ENCODE results near the gene MACROD1. TPM values are rescaled to one million over a fixed set of nuclear protein-coding genes. Genes with fewer than 3 reads are reported as not detected.

Gene MACROD1
- total and polyA plus RNA-seq, 2 experiments from 2014 or later = 21.2 to 403 TPM

GRCh38 chr11:63958008-63958407 lies 207.9 kb downstream of the MACROD1 start:
- Histone ChIP-seq H3K4me1 (ENCODE audit: insufficient read depth) (peaks cover 3% of the 10 kb centered on the region; the same call in 1 of the 2 replicates), H3K4me2 (ENCODE audit: unreplicated experiment) (no peak overlapping the region), H4K20me1 (ENCODE audit: insufficient read depth) (no peaks in the 10 kb centered on the region), H3K36me3 (ENCODE audit: low read depth) (no peaks in the 10 kb centered on the region), H2AFZ (no peak overlapping the region), H3K9me3 (ENCODE audit: low read depth) (no peaks in the 10 kb centered on the region), H3F3A (ENCODE audit: insufficient read depth) (no peaks in the 10 kb centered on the region), H3K9me2 (ENCODE audit: insufficient read depth) (no peaks in the 10 kb centered on the region), H3K9ac (no peak overlapping the region), H3K27ac (no peak overlapping the region), H3K79me2 (ENCODE audit: insufficient read depth) (no peaks in the 10 kb centered on the region), H3K27me3 (replicated peaks; ENCODE audit: insufficient read depth) (no peaks in the 10 kb centered on the region), H3K4me3 (no peak overlapping the region)
- in situ Hi-C loops (cut with MboI) = no loop called here
- WGBS, 2 experiments (ENCODE audit: low coverage in 1 of 2, low lambda C conversion rate in 2 of 2, missing lambda C conversion rate in 2 of 2) = 92 to 98% methylated on average over 5 of the region's 5 CpGs
- TF ChIP-seq EZH2phosphoT487 (IDR thresholded peaks at IDR 0.05; ENCODE audit: insufficient read depth, low read depth) = no peak
- TF ChIP-seq EZH2 (IDR thresholded peaks at IDR 0.05; ENCODE audit: insufficient read depth, poor library complexity, severe bottlenecking) = no peak
- DNase-seq = no peak

- no peak overlapping the region for H3K27ac ChIP-seq
- no peaks in the 10 kb centered on the region for H3K79me2 ChIP-seq (ENCODE audit: insufficient read depth)
- in situ Hi-C loops (cut with MboI) = no loop called here
- no peaks in the 10 kb centered on the region for H3K9me2 ChIP-seq (ENCODE audit: insufficient read depth)
- no peak overlapping the region for H2AFZ ChIP-seq
- H3F3A ChIP-seq (ENCODE audit: insufficient read depth) = no peaks in the 10 kb centered on the region
- no peak for TF ChIP-seq EZH2 (IDR thresholded peaks at IDR 0.05; ENCODE audit: insufficient read depth, poor library complexity, severe bottlenecking)
- no peak for TF ChIP-seq EZH2phosphoT487 (IDR thresholded peaks at IDR 0.05; ENCODE audit: insufficient read depth, low read depth)
- no peaks in the 10 kb centered on the region; the same call in 1 of the 2 replicates for H3K36me3 ChIP-seq (ENCODE audit: low read depth)
- no peaks in the 10 kb centered on the region for H3K9me3 ChIP-seq (ENCODE audit: low read depth)
- no peak for DNase-seq
- 94 to 95% methylated on average over 3 to 4 of the region's 4 CpGs for WGBS, 2 experiments (ENCODE audit: low coverage in 1 of 2, low lambda C conversion rate in 2 of 2, missing lambda C conversion rate in 2 of 2)
- no peak overlapping the region for H3K4me2 ChIP-seq (ENCODE audit: unreplicated experiment)
- H3K27me3 ChIP-seq (replicated peaks; ENCODE audit: insufficient read depth) = no peaks in the 10 kb centered on the region
- H4K20me1 ChIP-seq (ENCODE audit: insufficient read depth) = no peaks in the 10 kb centered on the region
- H3K4me1 ChIP-seq (ENCODE audit: insufficient read depth) = no peaks in the 10 kb centered on the region
- no peak overlapping the region for H3K4me3 ChIP-seq
- H3K9ac ChIP-seq = no peak overlapping the region
Observed at GRCh38 chr11:63952570-63952969, 213.3 kb downstream of the MACROD1 start.

GRCh38 chr11:63951779-63952536 lies 214.0 kb downstream of the MACROD1 start:
- in situ Hi-C loops (cut with MboI) = no loop called here
- Histone ChIP-seq H3K9ac (no peak overlapping the region), H3K36me3 (ENCODE audit: low read depth) (no peaks in the 10 kb centered on the region; the same call in 1 of the 2 replicates), H3K9me3 (ENCODE audit: low read depth) (no peaks in the 10 kb centered on the region), H3K79me2 (ENCODE audit: insufficient read depth) (no peaks in the 10 kb centered on the region), H3F3A (ENCODE audit: insufficient read depth) (no peaks in the 10 kb centered on the region), H3K4me3 (no peak overlapping the region), H2AFZ (no peak overlapping the region), H3K4me2 (ENCODE audit: unreplicated experiment) (no peak overlapping the region), H4K20me1 (ENCODE audit: insufficient read depth) (no peaks in the 10 kb centered on the region), H3K4me1 (ENCODE audit: insufficient read depth) (no peaks in the 10 kb centered on the region), H3K27me3 (replicated peaks; ENCODE audit: insufficient read depth) (no peaks in the 10 kb centered on the region), H3K9me2 (ENCODE audit: insufficient read depth) (no peaks in the 10 kb centered on the region), H3K27ac (no peak overlapping the region)
- WGBS, 2 experiments (ENCODE audit: low coverage in 1 of 2, low lambda C conversion rate in 2 of 2, missing lambda C conversion rate in 2 of 2) = 90% methylated on average over 20 of the region's 20 CpGs
- no peak for TF ChIP-seq EZH2phosphoT487 (IDR thresholded peaks at IDR 0.05; ENCODE audit: insufficient read depth, low read depth)
- TF ChIP-seq EZH2 (IDR thresholded peaks at IDR 0.05; ENCODE audit: insufficient read depth, poor library complexity, severe bottlenecking) = no peak
- peak; percentile 23 for DNase-seq

Small RNAs within 50 kb of the gene (small RNA-seq; reads per million reads assigned to genes)
- gene RNU6-45P (ENCODE audit: low read depth, low replicate concordance) = not detected

Other genes with a start within 250 kb of the MACROD1 start
- gene RCOR2, start 248.9 kb downstream of the MACROD1 start, total RNA-seq (2014; rRNA removed; shearing (Covaris generic)) = 0.89 and 1.8 TPM in 2 replicates
- gene RCOR2, start 248.9 kb downstream of the MACROD1 start, polyA plus RNA-seq (2016; fragmentation: Nextera tagmentation; extraction: Ambion mirVana) = 0.24 TPM in 1 of 2 replicates, not detected in the other
- gene NAA40, start 227.1 kb downstream of the MACROD1 start, total RNA-seq (2014; rRNA removed; shearing (Covaris generic)) = 11.7 and 27.9 TPM in 2 replicates
- gene NAA40, start 227.1 kb downstream of the MACROD1 start, polyA plus RNA-seq (2016; fragmentation: Nextera tagmentation; extraction: Ambion mirVana) = 10.3 and 12.0 TPM in 2 replicates
- gene COX8A, start 191.5 kb downstream of the MACROD1 start, total RNA-seq (2014; rRNA removed; shearing (Covaris generic)) = 358 and 388 TPM in 2 replicates
- 397 and 417 TPM in 2 replicates for gene COX8A, start 191.5 kb downstream of the MACROD1 start, polyA plus RNA-seq (2016; fragmentation: Nextera tagmentation; extraction: Ambion mirVana)
- gene OTUB1, start 179.7 kb downstream of the MACROD1 start, total RNA-seq (2014; rRNA removed; shearing (Covaris generic)) = 35.5 and 48.3 TPM in 2 replicates
- gene OTUB1, start 179.7 kb downstream of the MACROD1 start, polyA plus RNA-seq (2016; fragmentation: Nextera tagmentation; extraction: Ambion mirVana) = 123 and 130 TPM in 2 replicates
- 0.22 TPM in 1 of 2 replicates, not detected in the other for gene FLRT1, start 130.2 kb downstream of the MACROD1 start, total RNA-seq (2014; rRNA removed; shearing (Covaris generic))
- gene FLRT1, start 130.2 kb downstream of the MACROD1 start, polyA plus RNA-seq (2016; fragmentation: Nextera tagmentation; extraction: Ambion mirVana) = 0.09 TPM in 1 of 2 replicates, not detected in the other
- gene STIP1, start 20.1 kb upstream of the MACROD1 start, total RNA-seq (2014; rRNA removed; shearing (Covaris generic)) = 115 and 123 TPM in 2 replicates
- gene STIP1, start 20.1 kb upstream of the MACROD1 start, polyA plus RNA-seq (2016; fragmentation: Nextera tagmentation; extraction: Ambion mirVana) = 128 and 132 TPM in 2 replicates
- 0.51 and 3.9 TPM in 2 replicates for gene FERMT3, start 40.6 kb upstream of the MACROD1 start, total RNA-seq (2014; rRNA removed; shearing (Covaris generic))
- 1.5 and 2.5 TPM in 2 replicates for gene FERMT3, start 40.6 kb upstream of the MACROD1 start, polyA plus RNA-seq (2016; fragmentation: Nextera tagmentation; extraction: Ambion mirVana)
- 53.7 and 66.0 TPM in 2 replicates for gene TRPT1, start 60.1 kb upstream of the MACROD1 start, total RNA-seq (2014; rRNA removed; shearing (Covaris generic))
- gene TRPT1, start 60.1 kb upstream of the MACROD1 start, polyA plus RNA-seq (2016; fragmentation: Nextera tagmentation; extraction: Ambion mirVana) = 50.7 and 54.7 TPM in 2 replicates
- 75.9 and 97.9 TPM in 2 replicates for gene NUDT22, start 60.2 kb upstream of the MACROD1 start, total RNA-seq (2014; rRNA removed; shearing (Covaris generic))
- gene NUDT22, start 60.2 kb upstream of the MACROD1 start, polyA plus RNA-seq (2016; fragmentation: Nextera tagmentation; extraction: Ambion mirVana) = 74.5 and 78.9 TPM in 2 replicates
- 2.7 and 11.0 TPM in 2 replicates for gene DNAJC4, start 64.4 kb upstream of the MACROD1 start, total RNA-seq (2014; rRNA removed; shearing (Covaris generic))
- gene DNAJC4, start 64.4 kb upstream of the MACROD1 start, polyA plus RNA-seq (2016; fragmentation: Nextera tagmentation; extraction: Ambion mirVana) = 33.4 and 34.7 TPM in 2 replicates
- 17.7 and 27.8 TPM in 2 replicates for gene VEGFB, start 68.5 kb upstream of the MACROD1 start, total RNA-seq (2014; rRNA removed; shearing (Covaris generic))
- 21.6 and 22.6 TPM in 2 replicates for gene VEGFB, start 68.5 kb upstream of the MACROD1 start, polyA plus RNA-seq (2016; fragmentation: Nextera tagmentation; extraction: Ambion mirVana)
- 40.7 and 54.4 TPM in 2 replicates for gene FKBP2, start 75.0 kb upstream of the MACROD1 start, total RNA-seq (2014; rRNA removed; shearing (Covaris generic))
- 185 and 188 TPM in 2 replicates for gene FKBP2, start 75.0 kb upstream of the MACROD1 start, polyA plus RNA-seq (2016; fragmentation: Nextera tagmentation; extraction: Ambion mirVana)
- gene PPP1R14B, start 80.8 kb upstream of the MACROD1 start, total RNA-seq (2014; rRNA removed; shearing (Covaris generic)) = 231 and 239 TPM in 2 replicates
- gene PPP1R14B, start 80.8 kb upstream of the MACROD1 start, polyA plus RNA-seq (2016; fragmentation: Nextera tagmentation; extraction: Ambion mirVana) = 115 and 150 TPM in 2 replicates
- gene PLCB3, start 85.4 kb upstream of the MACROD1 start, total RNA-seq (2014; rRNA removed; shearing (Covaris generic)) = 32.7 and 41.7 TPM in 2 replicates
- gene PLCB3, start 85.4 kb upstream of the MACROD1 start, polyA plus RNA-seq (2016; fragmentation: Nextera tagmentation; extraction: Ambion mirVana) = 6.5 and 7.5 TPM in 2 replicates
- 94.8 and 170 TPM in 2 replicates for gene BAD, start 118.6 kb upstream of the MACROD1 start, total RNA-seq (2014; rRNA removed; shearing (Covaris generic))
- 146 and 159 TPM in 2 replicates for gene BAD, start 118.6 kb upstream of the MACROD1 start, polyA plus RNA-seq (2016; fragmentation: Nextera tagmentation; extraction: Ambion mirVana)
- gene GPR137, start 119.7 kb upstream of the MACROD1 start, total RNA-seq (2014; rRNA removed; shearing (Covaris generic)) = 20.9 and 37.6 TPM in 2 replicates
- 35.7 and 37.0 TPM in 2 replicates for gene GPR137, start 119.7 kb upstream of the MACROD1 start, polyA plus RNA-seq (2016; fragmentation: Nextera tagmentation; extraction: Ambion mirVana)
- not detected in 2 replicates for gene KCNK4, start 125.2 kb upstream of the MACROD1 start, total RNA-seq (2014; rRNA removed; shearing (Covaris generic))
- 0.13 TPM in 1 of 2 replicates, not detected in the other for gene KCNK4, start 125.2 kb upstream of the MACROD1 start, polyA plus RNA-seq (2016; fragmentation: Nextera tagmentation; extraction: Ambion mirVana)
- not detected in 2 replicates for gene CATSPERZ, start 134.2 kb upstream of the MACROD1 start, total RNA-seq (2014; rRNA removed; shearing (Covaris generic))
- gene CATSPERZ, start 134.2 kb upstream of the MACROD1 start, polyA plus RNA-seq (2016; fragmentation: Nextera tagmentation; extraction: Ambion mirVana) = not detected in 2 replicates
- 38.6 and 41.9 TPM in 2 replicates for gene ESRRA, start 139.4 kb upstream of the MACROD1 start, total RNA-seq (2014; rRNA removed; shearing (Covaris generic))
- gene ESRRA, start 139.4 kb upstream of the MACROD1 start, polyA plus RNA-seq (2016; fragmentation: Nextera tagmentation; extraction: Ambion mirVana) = 17.2 and 18.1 TPM in 2 replicates
- 161 and 183 TPM in 2 replicates for gene TRMT112, start 151.4 kb upstream of the MACROD1 start, total RNA-seq (2014; rRNA removed; shearing (Covaris generic))
- 269 and 282 TPM in 2 replicates for gene TRMT112, start 151.4 kb upstream of the MACROD1 start, polyA plus RNA-seq (2016; fragmentation: Nextera tagmentation; extraction: Ambion mirVana)
- gene PRDX5, start 152.0 kb upstream of the MACROD1 start, total RNA-seq (2014; rRNA removed; shearing (Covaris generic)) = 243 and 260 TPM in 2 replicates
- 436 and 451 TPM in 2 replicates for gene PRDX5, start 152.0 kb upstream of the MACROD1 start, polyA plus RNA-seq (2016; fragmentation: Nextera tagmentation; extraction: Ambion mirVana)
- 1.8 TPM in 2 replicates for gene CCDC88B, start 174.1 kb upstream of the MACROD1 start, total RNA-seq (2014; rRNA removed; shearing (Covaris generic))
- 2.6 and 3.1 TPM in 2 replicates for gene CCDC88B, start 174.1 kb upstream of the MACROD1 start, polyA plus RNA-seq (2016; fragmentation: Nextera tagmentation; extraction: Ambion mirVana)
- 61.0 and 81.8 TPM in 2 replicates for gene RPS6KA4, start 193.0 kb upstream of the MACROD1 start, total RNA-seq (2014; rRNA removed; shearing (Covaris generic))
- gene RPS6KA4, start 193.0 kb upstream of the MACROD1 start, polyA plus RNA-seq (2016; fragmentation: Nextera tagmentation; extraction: Ambion mirVana) = 12.2 and 13.6 TPM in 2 replicates

Measured in GM23248 (cell line).